Esophagus muscularis mucosa (tissue), 4 donors: ENCODE data around the gene PARD6B. TPM values are rescaled to one million over a fixed set of nuclear protein-coding genes. Genes with fewer than 3 reads are reported as not detected.

ENCODE experiments used
- DNase-seq: peaks from one replicate; pipeline ENCODE4 v3.0.0-alpha.2; 2017; ENCODE audit errors: extremely low spot score
- H3K27ac ChIP-seq, 4 donors: fragments of 200-600 bp; sonication (generic); replicated peaks in 1 of 4; 1 replicate in 3 of 4; 2 replicates in 1 of 4; pipeline ENCODE4 v1.5.1; 2016 to 2019; ENCODE audit warnings: mild to moderate bottlenecking in 1 of 4
- H3K27me3 ChIP-seq, 4 donors: fragments of 200-600 bp; sonication (generic); one replicate each; pipeline versions ENCODE4 v1.5.1 to v1.6.0; 2016 to 2019
- H3K36me3 ChIP-seq, 4 donors: fragments of 200-600 bp; sonication (generic); one replicate each; pipeline ENCODE4 v1.5.1; 2016 to 2019
- H3K4me1 ChIP-seq, 4 donors: fragments of 200-600 bp; sonication (generic); one replicate each; pipeline ENCODE4 v1.5.1; 2016 to 2019
- H3K4me3 ChIP-seq, 4 donors: fragments of 200-600 bp; sonication (generic); 1 replicate in 2 of 4; 2 replicates in 2 of 4; pipeline ENCODE4 v1.5.1; 2016 to 2019; ENCODE audit warnings: mild to moderate bottlenecking in 4 of 4, moderate library complexity in 1 of 4
- H3K9me3 ChIP-seq, 4 donors: fragments of 200-600 bp; sonication (generic); 1 replicate in 3 of 4; 2 replicates in 1 of 4; pipeline ENCODE4 v1.5.1; 2016 to 2019
- EP300 ChIP-seq: sonication (generic); formaldehyde crosslinking; IDR thresholded peaks from one replicate; pipeline ENCODE4 v1.6.1; 2017; ENCODE audit warnings: antibody characterized with exemption
- POLR2A ChIP-seq: fragments of 450-650 bp; IDR thresholded peaks from one replicate; pipeline ENCODE4 v1.6.1; 2017; ENCODE audit warnings: antibody characterized with exemption, moderate library complexity, mild to moderate bottlenecking, low read depth
- POLR2AphosphoS5 ChIP-seq, 2 donors: sonication (generic); formaldehyde crosslinking; IDR thresholded peaks; one replicate each; pipeline ENCODE4 v1.6.1; 2017; ENCODE audit warnings: antibody characterized with exemption in 2 of 2
- WGBS: methylation state at CpG from one replicate; pipeline ENCODE4 v1.1.5; 2018; 5-methylcytosine and 5-hydroxymethylcytosine counted together
- intact Hi-C: fragments of 100-400 bp; cut with DNase I; formaldehyde crosslinking; loops from one replicate; pipeline ENCODE4 v1.15.1; 2023
- total RNA-seq, 4 donors: library from RNA; depleted of rRNA; stranded (reverse); fragments of >200 nt; gene quantifications; one replicate each; pipeline versions ENCODE4 v1.1.0 to v1.2.1, GENCODE V29; 2016
- TF ChIP-seq, protein P1 (sequence below), 3 experiments: fragments of 200-600 bp in 2 of 3; fragments of 450-650 bp in 1 of 3; sonication (generic) in 2 of 3; IDR thresholded peaks; one replicate each; pipeline ENCODE4 v1.5.1; 2017 to 2019; ENCODE audit warnings: antibody characterized with exemption in 3 of 3, mild to moderate bottlenecking in 2 of 3, moderate library complexity in 1 of 3

The PARD6B gene
- total RNA-seq, 4 donors from 2014 or later, result 0.99 to 4.2 (median 2.8) TPM

DNA sequence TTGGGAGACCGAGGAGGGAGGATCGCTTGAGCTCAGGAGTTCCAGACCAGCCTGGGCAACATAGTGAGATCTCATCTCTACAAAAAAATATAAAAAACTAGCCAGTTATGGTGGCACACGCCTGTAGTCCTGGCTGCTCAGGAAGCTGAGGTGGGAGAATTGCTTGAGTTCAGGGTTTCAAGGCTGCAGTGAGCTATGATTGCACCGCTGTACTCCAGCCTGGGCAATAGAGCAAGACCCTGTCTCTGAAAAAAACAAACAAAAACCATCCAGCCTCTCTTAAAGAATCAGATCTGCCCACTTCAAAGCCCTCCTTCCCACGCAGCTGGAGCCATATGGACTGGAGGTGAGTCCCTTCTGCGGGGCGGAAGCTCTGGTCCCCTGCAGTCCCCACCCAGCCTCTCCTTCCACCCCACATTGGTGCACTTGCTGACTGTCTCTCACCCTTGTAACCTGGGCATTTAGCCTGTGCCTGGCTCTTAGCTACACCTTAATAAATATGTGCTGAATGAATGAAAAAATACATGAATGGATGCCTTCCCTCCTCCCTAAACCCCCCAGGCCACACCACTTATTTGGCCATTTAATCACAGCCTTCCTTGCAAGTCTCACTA lies 7.2 kb upstream of the PARD6B start:
- DNase-seq, result no peak

DNA sequence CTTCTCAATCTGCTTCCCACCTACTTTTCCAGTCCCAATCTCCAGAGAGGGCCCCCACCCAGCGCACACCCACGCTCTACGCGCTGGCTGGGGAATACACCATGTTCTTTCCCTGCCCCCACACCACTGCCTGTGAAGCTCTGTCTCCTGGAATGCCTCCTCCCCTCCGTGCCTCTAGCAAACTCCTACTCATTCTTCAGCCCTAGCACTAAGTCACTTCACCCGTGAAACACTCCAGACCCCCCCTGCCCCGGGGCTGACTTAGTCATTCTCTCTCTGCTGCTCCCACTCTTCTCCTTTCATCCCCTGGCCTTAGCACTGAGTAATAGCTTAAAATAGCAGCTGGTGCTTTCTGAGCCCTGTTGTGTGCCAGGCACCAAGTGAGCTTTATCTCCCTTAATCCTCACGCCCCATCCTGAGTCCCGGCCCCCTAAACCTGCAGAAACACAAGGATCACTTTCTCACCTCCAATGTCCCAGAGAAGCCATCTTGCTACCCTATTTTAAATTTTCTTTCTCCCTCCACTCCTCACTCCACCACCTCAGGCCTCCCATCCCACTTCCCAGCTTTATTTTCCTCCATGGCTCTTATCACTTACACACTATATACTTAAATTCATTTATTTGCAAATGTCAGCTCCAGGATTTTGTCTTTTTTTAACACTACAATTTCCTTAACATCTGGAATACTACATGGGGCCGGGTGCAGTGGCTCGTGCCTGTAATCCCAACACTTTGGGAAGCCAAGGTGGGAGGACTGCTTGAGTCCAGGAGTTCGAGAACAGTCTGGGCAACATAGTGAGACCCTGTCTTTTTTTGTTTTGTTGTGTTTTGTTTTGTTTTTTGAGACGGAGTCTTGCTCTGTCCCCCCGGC lies 6.3 kb upstream of the PARD6B start:
- intact Hi-C loops, result no loop called here
- H3K9me3 ChIP-seq, result no peaks in the 10 kb centered on the region
- H3K27me3 ChIP-seq, result no peaks in the 10 kb centered on the region
- no peak for DNase-seq
- H3K4me1 ChIP-seq, result peaks cover 23 to 35% (median 29%) of the 10 kb centered on the region in 4 donors
- peak overlapping the region in 1 of 4 donors; percentile 9 for H3K4me3 ChIP-seq
- WGBS, result 48% methylated on average over 14 of the region's 14 CpGs
- H3K36me3 ChIP-seq, result no peaks in the 10 kb centered on the region
- TF ChIP-seq EP300 (no peak), POLR2A (no peak), POLR2AphosphoS5 (IDR thresholded peaks at IDR 0.05) (peak; percentile 52 to 77)
- TF ChIP-seq, protein P1, sequence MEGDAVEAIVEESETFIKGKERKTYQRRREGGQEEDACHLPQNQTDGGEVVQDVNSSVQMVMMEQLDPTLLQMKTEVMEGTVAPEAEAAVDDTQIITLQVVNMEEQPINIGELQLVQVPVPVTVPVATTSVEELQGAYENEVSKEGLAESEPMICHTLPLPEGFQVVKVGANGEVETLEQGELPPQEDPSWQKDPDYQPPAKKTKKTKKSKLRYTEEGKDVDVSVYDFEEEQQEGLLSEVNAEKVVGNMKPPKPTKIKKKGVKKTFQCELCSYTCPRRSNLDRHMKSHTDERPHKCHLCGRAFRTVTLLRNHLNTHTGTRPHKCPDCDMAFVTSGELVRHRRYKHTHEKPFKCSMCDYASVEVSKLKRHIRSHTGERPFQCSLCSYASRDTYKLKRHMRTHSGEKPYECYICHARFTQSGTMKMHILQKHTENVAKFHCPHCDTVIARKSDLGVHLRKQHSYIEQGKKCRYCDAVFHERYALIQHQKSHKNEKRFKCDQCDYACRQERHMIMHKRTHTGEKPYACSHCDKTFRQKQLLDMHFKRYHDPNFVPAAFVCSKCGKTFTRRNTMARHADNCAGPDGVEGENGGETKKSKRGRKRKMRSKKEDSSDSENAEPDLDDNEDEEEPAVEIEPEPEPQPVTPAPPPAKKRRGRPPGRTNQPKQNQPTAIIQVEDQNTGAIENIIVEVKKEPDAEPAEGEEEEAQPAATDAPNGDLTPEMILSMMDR (IDR thresholded peaks at IDR 0.05), result no peak
- H3K27ac ChIP-seq, result peak overlapping the region; percentile 38 to 71 (median 68)

More for the DNA sequence above, 7.2 kb upstream of the PARD6B start:
- no peaks in the 10 kb centered on the region for H3K9me3 ChIP-seq
- peak overlapping the region; percentile 38 to 71 (median 68) for H3K27ac ChIP-seq
- TF ChIP-seq POLR2AphosphoS5 (IDR thresholded peaks at IDR 0.05) (no peak), EP300 (no peak), POLR2A (no peak)
- TF ChIP-seq, protein P1 (IDR thresholded peaks at IDR 0.05), result no peak
- H3K4me3 ChIP-seq, result no peak overlapping the region
- peaks cover 22 to 34% (median 28%) of the 10 kb centered on the region in 4 donors for H3K4me1 ChIP-seq
- no peaks in the 10 kb centered on the region for H3K36me3 ChIP-seq
- no peaks in the 10 kb centered on the region for H3K27me3 ChIP-seq
- 93% methylated on average over 7 of the region's 7 CpGs for WGBS
- intact Hi-C loops, result no loop called here

DNA sequence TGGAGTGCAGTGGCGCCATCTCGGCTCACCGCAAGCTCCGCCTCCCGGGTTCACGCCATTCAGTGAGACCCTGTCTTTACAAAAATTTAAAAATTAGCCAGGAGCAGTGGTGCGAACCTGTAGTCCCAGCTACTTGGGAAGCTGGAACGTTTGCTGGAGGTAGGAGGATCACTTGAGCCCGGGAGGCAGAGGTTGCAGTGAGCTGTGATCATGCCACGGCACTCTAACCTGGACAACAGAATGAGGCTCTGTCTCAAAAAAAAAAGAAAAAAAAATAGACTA lies 5.7 kb upstream of the PARD6B start:
- intact Hi-C loops, result no loop called here
- DNase-seq, result no peak
- Histone ChIP-seq H3K4me3 (no peak overlapping the region), H3K27me3 (no peaks in the 10 kb centered on the region), H3K4me1 (peaks cover 29 to 41% (median 35%) of the 10 kb centered on the region in 4 donors), H3K9me3 (no peaks in the 10 kb centered on the region), H3K27ac (peak overlapping the region in 3 of 4 donors; percentile 38 to 71 (median 71)), H3K36me3 (no peaks in the 10 kb centered on the region)
- TF ChIP-seq POLR2AphosphoS5 (IDR thresholded peaks at IDR 0.05), result no peak
- no peak for TF ChIP-seq EP300
- no peak for TF ChIP-seq POLR2A
- TF ChIP-seq, protein P1 (IDR thresholded peaks at IDR 0.05), result no peak
- WGBS, result 91% methylated on average over 10 of the region's 10 CpGs

- WGBS, result 71% methylated on average over 4 of the region's 4 CpGs
- H3K9me3 ChIP-seq, result no peaks in the 10 kb centered on the region
- TF ChIP-seq POLR2AphosphoS5 (IDR thresholded peaks at IDR 0.05) (no peak), POLR2A (no peak), EP300 (no peak)
- TF ChIP-seq, protein P1 (IDR thresholded peaks at IDR 0.05), result no peak
- H3K4me3 ChIP-seq, result no peak overlapping the region
- intact Hi-C loops, result no loop called here
- no peak for DNase-seq
- no peaks in the 10 kb centered on the region for H3K36me3 ChIP-seq
- no peak overlapping the region for H3K27ac ChIP-seq
- no peaks in the 10 kb centered on the region for H3K27me3 ChIP-seq
- peaks cover 33 to 39% (median 37%) of the 10 kb centered on the region in 4 donors for H3K4me1 ChIP-seq
Observed at GRCh38 chr20:50726955-50727791, 4.2 kb upstream of the PARD6B start.
